GM20431 (cell line): ENCODE data around the gene SOX6.

ENCODE experiments used
- in situ Hi-C: fragments of 300-500 bp; cut with MseI, MboI; formaldehyde crosslinking; loops from one replicate; pipeline ENCODE4 v1.15.0; 2020; ENCODE audit warnings: low sequenced_read_pairs; ENCODE audit not compliant: unreplicated experiment

The SOX6 gene

DNA sequence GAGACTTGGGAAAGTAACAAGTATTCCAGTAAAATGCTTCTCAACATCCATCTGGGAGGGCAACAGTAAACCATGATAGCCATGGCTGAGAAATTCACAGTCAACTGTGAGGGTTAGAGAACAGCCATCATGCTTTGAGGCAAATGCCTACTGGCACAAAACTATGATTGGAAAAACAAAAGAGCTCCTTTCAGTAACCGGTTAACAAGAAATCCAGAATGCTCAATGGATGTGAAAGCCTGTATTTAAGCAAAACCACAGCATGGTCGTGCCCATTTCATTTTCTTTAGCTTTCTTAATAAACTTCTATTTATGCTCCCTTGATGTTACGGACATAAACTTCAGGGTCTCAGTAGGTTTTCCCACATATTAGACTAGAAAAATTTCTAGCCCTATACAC lies 139.5 kb downstream of the SOX6 start:
- in situ Hi-C loops: no loop called here

- in situ Hi-C loops: no loop called here
Observed at GRCh38 chr11:16215352-16215751, 141.0 kb downstream of the SOX6 start.

DNA sequence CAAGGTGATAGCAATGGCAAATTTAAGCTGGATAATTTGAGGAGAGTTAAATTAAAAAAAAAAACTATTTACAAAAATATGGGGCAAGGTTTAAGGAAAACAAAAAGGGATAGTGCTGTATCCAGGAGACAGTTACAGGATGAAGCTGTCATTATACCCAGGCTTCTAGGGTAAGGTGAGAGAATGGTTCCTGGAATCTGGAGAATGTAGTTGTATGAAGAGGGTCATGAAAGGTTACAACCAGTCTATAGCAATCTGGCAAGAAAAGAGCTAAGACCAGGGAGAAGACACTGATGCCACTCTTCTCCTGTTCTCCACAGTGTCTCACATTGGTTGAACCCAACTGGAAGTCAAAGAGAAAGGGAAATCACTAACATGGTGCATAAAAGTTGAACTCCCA lies 144.9 kb downstream of the SOX6 start:
- in situ Hi-C loops: no loop called here

- in situ Hi-C loops: no loop called here
Observed at GRCh38 chr11:16204261-16204660, 152.1 kb downstream of the SOX6 start.

DNA sequence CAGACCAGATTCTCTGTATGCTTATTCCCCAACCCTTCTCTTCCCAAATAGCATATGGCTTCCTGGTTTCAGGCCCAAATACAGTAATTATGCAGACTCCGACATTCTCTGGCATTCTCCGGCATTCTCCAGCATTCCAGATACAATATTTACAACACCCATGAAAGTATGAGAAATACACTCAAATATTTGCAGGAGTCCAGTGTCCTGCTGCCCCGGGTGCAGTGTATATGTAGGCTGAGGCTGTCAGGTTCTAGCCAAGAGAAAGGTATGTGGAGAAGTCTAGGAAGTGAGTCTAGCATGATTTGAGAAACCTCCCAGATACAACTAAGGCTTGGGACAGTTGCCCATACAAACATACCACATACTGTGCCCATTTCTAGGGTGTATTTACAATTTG lies 160.7 kb downstream of the SOX6 start:
- in situ Hi-C loops: no loop called here

DNA sequence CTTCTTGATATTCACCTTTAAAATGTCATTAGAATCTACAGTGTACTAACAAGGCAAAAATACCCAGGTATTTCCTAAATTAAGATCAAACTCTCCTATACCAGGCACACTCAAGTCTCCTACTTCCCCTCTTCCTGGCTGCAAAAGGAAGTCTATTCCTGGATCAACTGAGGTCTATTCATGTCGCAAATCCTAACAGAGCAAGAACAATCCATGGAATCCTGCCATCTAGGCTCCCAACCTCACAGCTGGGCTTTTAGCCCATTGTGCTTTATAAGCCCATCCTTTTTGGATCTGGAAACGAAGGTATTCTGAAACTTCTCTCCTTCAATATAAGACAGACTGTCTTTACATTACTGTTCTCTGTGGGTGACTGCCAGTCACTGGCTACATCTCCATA lies 161.8 kb downstream of the SOX6 start:
- in situ Hi-C loops: no loop called here

GRCh38 chr11:16193897-16194381 lies 162.4 kb downstream of the SOX6 start:
- in situ Hi-C loops: no loop called here

DNA sequence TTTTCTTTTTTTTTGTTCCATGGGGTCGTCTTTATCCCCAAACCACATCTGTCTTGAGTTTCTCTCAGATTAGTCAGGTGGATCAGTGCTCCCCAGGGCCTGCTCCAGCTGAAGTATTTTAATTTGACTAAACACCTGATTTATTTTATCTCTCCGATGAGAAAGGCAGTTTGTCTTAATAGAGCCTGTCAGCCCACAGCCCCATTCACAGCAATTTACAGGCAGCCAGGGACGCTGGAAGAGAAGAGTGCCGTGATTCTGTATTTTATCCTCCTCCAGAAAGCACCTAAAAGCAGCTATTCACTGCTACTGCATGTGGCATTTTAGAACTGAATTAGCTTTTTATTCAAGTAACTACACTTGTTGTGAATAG lies 164.5 kb downstream of the SOX6 start:
- in situ Hi-C loops: no loop called here

DNA sequence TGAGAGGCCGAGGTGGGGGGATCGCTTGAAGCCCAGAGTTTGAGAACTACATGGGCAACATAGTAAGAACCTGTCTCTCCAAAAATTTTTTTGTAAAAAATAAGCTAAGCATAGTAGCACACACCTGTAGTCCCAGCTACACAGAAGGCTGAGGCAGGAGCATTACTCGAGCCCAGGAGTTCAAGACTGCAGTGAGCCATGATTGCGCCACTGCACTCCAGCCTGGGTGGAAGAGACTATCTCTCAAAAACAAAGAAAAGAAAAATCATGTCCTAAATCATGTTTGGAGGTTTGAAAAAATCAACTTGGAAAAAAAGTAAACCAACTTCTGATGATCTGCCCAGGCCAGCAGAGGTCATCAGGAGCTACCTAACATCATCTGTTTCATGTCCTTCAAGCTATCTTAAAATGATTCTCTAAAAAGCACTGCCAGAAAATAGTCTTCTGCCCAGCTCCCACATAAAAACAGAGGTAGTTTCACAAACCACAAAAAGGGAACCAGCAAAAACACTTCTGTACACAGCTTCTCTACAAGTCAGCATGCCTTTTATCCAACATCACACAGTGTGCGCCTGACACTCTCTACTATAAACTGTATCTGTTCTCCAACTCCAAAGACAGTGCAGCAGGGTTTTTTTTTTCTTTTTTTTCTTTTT lies 165.0 kb downstream of the SOX6 start:
- in situ Hi-C loops: no loop called here

DNA sequence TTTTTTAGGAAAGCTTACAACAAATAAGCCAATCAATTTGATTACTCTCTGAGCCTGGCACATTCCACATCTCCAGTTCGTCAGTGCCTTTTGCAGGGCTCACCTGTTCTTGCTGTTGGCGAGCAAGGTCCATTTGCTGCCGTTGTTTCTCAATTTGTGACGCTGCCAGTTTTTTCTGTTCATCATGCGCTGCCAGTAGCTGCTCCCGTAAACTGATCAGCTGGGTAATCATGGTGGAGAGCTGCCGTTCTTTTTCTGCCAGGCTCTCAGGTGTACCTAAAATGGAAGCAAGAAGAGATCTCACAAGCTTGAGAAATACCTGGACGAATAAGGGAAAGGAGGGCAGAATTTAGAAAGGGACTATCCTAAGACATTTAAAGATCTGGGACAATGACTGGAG lies 169.7 kb downstream of the SOX6 start:
- in situ Hi-C loops: no loop called here

DNA sequence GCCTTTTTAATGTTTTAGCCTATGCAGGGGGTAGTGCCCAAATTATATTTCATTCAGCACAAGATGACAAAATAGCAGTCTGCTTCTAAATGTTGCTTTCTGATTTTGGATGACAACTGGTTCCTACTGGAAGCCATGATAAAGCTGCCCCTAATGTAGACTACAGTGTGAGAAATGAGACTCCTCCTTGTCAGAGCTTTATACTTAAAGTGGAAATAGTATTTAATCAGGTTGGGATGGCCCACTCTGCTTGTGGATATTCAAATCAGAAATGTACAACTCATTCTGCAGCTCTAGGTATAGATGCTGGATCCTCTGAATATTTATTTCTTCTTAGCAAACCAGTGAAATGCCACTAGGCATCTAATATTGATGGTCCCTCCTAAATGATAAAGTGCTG lies 171.3 kb downstream of the SOX6 start:
- in situ Hi-C loops: no loop called here

GRCh38 chr11:16184588-16184987 lies 171.8 kb downstream of the SOX6 start:
- in situ Hi-C loops: no loop called here

- in situ Hi-C loops: no loop called here
Observed at GRCh38 chr11:16182553-16182952, 173.8 kb downstream of the SOX6 start.

- in situ Hi-C loops: no loop called here
Observed at GRCh38 chr11:16180868-16181267, 175.5 kb downstream of the SOX6 start.

GRCh38 chr11:16179676-16180075 lies 176.7 kb downstream of the SOX6 start:
- in situ Hi-C loops: no loop called here

DNA sequence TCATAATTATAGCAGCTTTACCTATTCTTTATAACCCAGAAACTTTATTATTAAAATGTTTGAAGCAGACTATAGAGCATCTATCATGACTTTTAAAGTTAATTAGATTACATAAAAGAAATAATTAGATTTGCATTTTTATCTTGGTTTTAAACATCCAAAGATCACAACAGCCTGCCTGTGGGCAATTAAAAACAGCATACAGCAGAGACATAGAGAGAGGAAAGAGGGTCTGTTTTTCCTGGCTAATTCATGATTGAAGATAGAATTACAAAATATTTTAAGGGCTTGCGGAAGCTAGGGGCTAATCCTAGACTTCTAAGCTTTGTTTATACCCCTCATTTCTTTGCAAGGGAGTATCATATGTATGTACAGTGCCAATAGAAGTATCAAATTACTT lies 178.1 kb downstream of the SOX6 start:
- in situ Hi-C loops: no loop called here

DNA sequence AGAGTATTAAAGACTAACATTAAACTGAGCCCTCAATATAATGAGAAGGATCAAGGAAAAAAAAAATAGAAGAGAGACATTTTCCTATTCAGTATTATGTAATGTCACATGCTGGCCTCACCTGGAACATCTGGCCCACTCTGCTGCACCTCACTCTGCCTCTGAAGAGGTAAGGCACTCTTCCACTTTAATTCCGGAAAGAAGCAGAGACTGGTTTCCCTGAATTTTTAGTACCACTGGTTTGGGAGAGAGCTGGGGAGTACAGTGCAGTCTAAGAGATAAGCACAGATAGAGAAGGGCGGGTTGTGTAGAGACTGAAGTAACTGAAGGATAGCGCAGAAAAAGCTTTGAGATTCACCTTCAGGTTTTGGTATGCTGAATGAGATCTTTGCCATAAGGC lies 178.7 kb downstream of the SOX6 start:
- in situ Hi-C loops: no loop called here

DNA sequence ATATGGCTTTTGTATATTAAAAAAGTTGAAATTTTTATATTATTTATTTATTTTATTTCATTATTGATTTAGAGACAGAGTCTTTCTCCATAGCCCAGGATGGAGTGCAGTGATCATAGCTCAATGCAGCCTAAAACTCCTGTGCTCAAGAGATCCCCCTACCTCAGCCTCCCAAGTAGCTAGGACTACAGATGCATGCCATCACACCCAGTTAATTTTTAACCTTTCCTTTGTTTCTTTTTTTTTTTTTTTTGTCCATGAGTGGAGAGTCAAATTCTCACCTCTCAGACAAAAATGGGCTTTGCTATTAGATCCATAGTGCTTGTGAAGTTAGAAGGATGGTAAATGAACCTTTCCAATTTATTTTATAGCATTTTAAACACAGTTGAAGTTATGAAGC lies 182.5 kb downstream of the SOX6 start:
- in situ Hi-C loops: no loop called here

DNA sequence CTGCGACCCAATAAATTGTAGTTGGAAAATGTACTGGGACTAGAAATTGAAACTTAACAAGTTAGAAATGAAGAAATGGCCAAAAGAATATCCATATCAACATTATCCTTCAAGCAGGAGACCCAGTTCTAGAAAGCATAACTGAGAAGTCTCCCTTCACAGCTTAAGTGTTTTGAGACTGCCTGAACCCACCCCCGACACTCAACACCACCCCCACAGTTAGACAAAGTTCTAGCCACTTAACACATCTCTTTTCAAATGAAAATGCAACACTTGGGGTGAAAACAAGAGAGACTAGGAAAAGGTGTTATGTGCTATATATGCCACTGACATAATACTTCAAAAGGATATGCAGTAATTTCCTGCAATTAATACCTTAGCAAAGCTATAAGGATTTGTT lies 184.5 kb downstream of the SOX6 start:
- in situ Hi-C loops: no loop called here

DNA sequence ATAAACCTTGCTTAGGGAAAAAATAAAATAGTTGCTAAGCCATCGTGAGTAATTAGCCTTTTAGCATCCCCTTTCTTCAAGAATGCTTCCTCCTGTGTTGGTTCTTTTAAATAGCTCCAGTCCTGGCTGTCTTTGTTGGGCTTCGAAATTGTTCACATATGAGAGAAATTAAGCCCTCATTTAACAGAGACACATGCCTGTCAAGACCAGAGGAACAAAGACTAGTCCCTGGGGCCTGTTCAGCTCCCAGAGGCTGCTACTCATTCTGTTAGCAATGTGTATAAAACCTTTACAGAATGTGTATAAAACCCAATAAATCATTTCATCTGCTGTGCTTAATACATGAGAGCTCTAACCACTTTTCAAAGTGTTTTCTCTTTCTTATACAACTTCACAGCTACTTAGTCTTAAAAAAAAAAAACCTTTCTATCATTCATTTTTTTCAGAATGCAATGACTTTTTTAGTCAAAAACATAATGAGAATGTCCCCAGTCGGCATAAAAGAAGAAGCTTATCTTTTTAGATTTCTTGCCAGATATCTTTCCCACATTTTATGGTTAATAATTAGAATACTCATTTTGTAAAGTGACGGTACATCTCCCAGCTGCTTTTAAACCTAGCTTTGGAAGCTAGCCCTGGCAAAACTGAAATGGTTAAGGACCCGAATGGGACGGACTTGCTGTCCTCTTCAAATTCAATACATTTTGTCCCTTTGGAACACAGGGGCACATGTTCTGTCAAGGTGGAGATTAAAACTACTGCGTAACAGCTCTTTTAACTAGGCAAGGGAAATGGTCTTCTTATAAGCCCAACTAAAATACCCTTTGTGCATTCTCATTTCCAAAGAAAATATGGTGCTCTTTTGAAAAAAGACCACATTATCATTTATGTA lies 186.1 kb downstream of the SOX6 start:
- in situ Hi-C loops: no loop called here

GRCh38 chr11:16169541-16169940 lies 186.8 kb downstream of the SOX6 start:
- in situ Hi-C loops: no loop called here
